ENCODE measurements around the gene CDC25A.

CDC25A gene

DNA sequence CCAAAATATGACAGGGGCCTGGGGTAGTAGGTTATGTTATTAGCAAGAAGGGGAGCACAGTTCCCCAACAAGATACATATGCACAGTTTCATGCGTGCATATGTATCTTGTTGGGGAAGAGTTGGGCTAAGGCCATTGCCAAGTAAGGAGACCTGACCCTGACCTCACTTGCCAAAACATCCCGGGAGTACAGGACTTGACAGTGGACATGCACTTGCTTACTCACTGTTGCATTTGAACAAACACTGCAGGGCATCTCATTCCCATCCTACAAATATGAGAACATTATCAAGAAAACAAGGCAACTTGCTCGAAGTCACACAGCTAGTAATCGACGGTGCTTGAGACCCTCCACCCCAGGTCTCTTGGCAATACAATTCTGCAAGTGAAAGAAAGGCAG, 30.3 kb upstream of the CDC25A start:
- H4K5ac ChIP-seq (ENCODE audit: low read length), result no peak overlapping the region
- no peak overlapping the region for H2AK5ac ChIP-seq (ENCODE audit: low read length)
- DNase-seq, result no peak
- no peak overlapping the region for H2BK120ac ChIP-seq (ENCODE audit: low read depth, low read length)
- no peak overlapping the region for H3K56ac ChIP-seq (ENCODE audit: low read length)
- H3K4ac ChIP-seq (ENCODE audit: low read depth, low read length), result no peak overlapping the region
- no peak overlapping the region for H4K8ac ChIP-seq (ENCODE audit: low read depth, low read length)
- no peaks in the 10 kb centered on the region for H3K79me2 ChIP-seq (ENCODE audit: control insufficient read depth, insufficient read depth, low read length)
- H3K27me3 ChIP-seq (ENCODE audit: insufficient read depth, low read length, poor library complexity), result no peaks in the 10 kb centered on the region
- WGBS (ENCODE audit: extremely low coverage, insufficient coverage, low lambda C conversion rate), result no CpG with 5 or more reads among the region's 5 CpGs
- no peaks in the 10 kb centered on the region for H3K36me3 ChIP-seq (ENCODE audit: control insufficient read depth, insufficient read depth, low read length)
- H2BK15ac ChIP-seq (replicated peaks; ENCODE audit: low read depth), result no peak overlapping the region
- no peak overlapping the region for H3K4me3 ChIP-seq (ENCODE audit: low read length)
- H3K79me1 ChIP-seq (ENCODE audit: low read length), result no peaks in the 10 kb centered on the region
- no peak overlapping the region for H3K9ac ChIP-seq (ENCODE audit: low read length)
- no peak overlapping the region for H3K27ac ChIP-seq (ENCODE audit: low read depth, low read length)
- H3K4me2 ChIP-seq (ENCODE audit: low read length), result no peak overlapping the region
- no peak overlapping the region for H3K23ac ChIP-seq (ENCODE audit: low read length)
- H3K18ac ChIP-seq (ENCODE audit: low read length), result no peak overlapping the region
- no peak overlapping the region for H2BK5ac ChIP-seq (ENCODE audit: low read length)
- H3K4me1 ChIP-seq (ENCODE audit: control insufficient read depth, low read depth, low read length), result no peaks in the 10 kb centered on the region

DNA sequence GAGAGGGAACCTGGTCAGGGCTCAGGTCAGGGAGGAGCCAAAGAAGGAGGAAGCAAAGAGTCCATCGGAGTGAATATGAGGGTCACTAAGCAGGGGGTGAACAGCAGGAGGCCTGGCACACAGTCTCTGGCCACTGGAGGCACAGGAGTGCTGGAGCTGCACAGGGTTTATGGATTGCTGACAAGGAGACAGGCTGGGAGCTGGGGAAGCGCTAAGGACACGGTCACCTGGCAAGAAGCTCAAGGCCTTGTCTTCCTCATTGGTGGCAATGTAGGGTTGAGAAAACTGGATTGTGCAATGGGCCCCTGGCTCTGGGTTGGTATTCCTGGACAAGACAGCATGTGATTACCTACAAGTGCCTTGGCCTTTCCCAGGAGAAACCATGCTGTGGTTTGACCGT, 29.2 kb upstream of the CDC25A start:
- H3K4ac ChIP-seq (ENCODE audit: low read depth, low read length), result no peak overlapping the region
- H3K79me1 ChIP-seq (ENCODE audit: low read length), result no peaks in the 10 kb centered on the region
- no peak overlapping the region for H2BK120ac ChIP-seq (ENCODE audit: low read depth, low read length)
- no peaks in the 10 kb centered on the region for H3K27me3 ChIP-seq (ENCODE audit: insufficient read depth, low read length, poor library complexity)
- WGBS (ENCODE audit: extremely low coverage, insufficient coverage, low lambda C conversion rate), result no CpG with 5 or more reads among the region's 4 CpGs
- no peak overlapping the region for H2AK5ac ChIP-seq (ENCODE audit: low read length)
- H3K27ac ChIP-seq (ENCODE audit: low read depth, low read length), result no peak overlapping the region
- no peak overlapping the region for H2BK5ac ChIP-seq (ENCODE audit: low read length)
- H4K8ac ChIP-seq (ENCODE audit: low read depth, low read length), result no peak overlapping the region
- no peaks in the 10 kb centered on the region for H3K36me3 ChIP-seq (ENCODE audit: control insufficient read depth, insufficient read depth, low read length)
- no peak overlapping the region for H3K18ac ChIP-seq (ENCODE audit: low read length)
- no peak overlapping the region for H3K23ac ChIP-seq (ENCODE audit: low read length)
- no peak overlapping the region for H3K9ac ChIP-seq (ENCODE audit: low read length)
- H3K4me2 ChIP-seq (ENCODE audit: low read length), result no peak overlapping the region
- no peak for DNase-seq
- no peak overlapping the region for H3K4me3 ChIP-seq (ENCODE audit: low read length)
- H3K56ac ChIP-seq (ENCODE audit: low read length), result no peak overlapping the region
- H2BK15ac ChIP-seq (replicated peaks; ENCODE audit: low read depth), result no peak overlapping the region
- H4K5ac ChIP-seq (ENCODE audit: low read length), result no peak overlapping the region
- no peaks in the 10 kb centered on the region for H3K4me1 ChIP-seq (ENCODE audit: control insufficient read depth, low read depth, low read length)
- no peaks in the 10 kb centered on the region for H3K79me2 ChIP-seq (ENCODE audit: control insufficient read depth, insufficient read depth, low read length)

DNA sequence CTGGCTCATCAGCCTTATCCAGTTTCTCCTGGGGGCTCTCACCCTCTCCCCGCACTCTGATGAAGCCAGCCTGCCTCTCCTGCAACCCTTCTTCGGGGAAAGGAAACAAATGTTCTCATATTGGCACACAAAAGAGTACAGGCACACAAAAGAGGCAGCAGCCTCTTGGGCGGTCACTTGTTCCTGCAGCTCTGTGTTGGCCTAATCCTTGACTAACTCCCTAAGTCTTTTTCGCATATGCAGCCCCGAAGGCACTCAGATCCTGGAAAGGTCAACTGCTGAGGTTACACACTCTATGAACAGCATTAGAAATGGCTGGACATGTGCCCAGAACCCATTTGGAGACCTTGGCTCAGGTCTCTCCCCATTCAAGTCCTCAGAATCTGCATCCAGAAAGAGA, 27.7 kb upstream of the CDC25A start:
- Histone ChIP-seq H3K27me3 (ENCODE audit: insufficient read depth, low read length, poor library complexity) (no peaks in the 10 kb centered on the region), H3K4me2 (ENCODE audit: low read length) (no peak overlapping the region), H3K79me2 (ENCODE audit: control insufficient read depth, insufficient read depth, low read length) (no peaks in the 10 kb centered on the region), H2BK15ac (replicated peaks; ENCODE audit: low read depth) (no peak overlapping the region), H3K27ac (ENCODE audit: low read depth, low read length) (no peak overlapping the region), H3K56ac (ENCODE audit: low read length) (no peak overlapping the region), H3K18ac (ENCODE audit: low read length) (no peak overlapping the region), H2AK5ac (ENCODE audit: low read length) (no peak overlapping the region), H4K8ac (ENCODE audit: low read depth, low read length) (no peak overlapping the region), H3K4me3 (ENCODE audit: low read length) (no peak overlapping the region), H2BK120ac (ENCODE audit: low read depth, low read length) (no peak overlapping the region), H3K4ac (ENCODE audit: low read depth, low read length) (no peak overlapping the region), H3K9ac (ENCODE audit: low read length) (no peak overlapping the region), H3K4me1 (ENCODE audit: control insufficient read depth, low read depth, low read length) (no peaks in the 10 kb centered on the region), H3K23ac (ENCODE audit: low read length) (no peak overlapping the region), H3K79me1 (ENCODE audit: low read length) (no peaks in the 10 kb centered on the region), H2BK5ac (ENCODE audit: low read length) (no peak overlapping the region), H4K5ac (ENCODE audit: low read length) (no peak overlapping the region), H3K36me3 (ENCODE audit: control insufficient read depth, insufficient read depth, low read length) (no peaks in the 10 kb centered on the region)
- no CpG with 5 or more reads among the region's 5 CpGs for WGBS (ENCODE audit: extremely low coverage, insufficient coverage, low lambda C conversion rate)
- DNase-seq, result no peak

DNA sequence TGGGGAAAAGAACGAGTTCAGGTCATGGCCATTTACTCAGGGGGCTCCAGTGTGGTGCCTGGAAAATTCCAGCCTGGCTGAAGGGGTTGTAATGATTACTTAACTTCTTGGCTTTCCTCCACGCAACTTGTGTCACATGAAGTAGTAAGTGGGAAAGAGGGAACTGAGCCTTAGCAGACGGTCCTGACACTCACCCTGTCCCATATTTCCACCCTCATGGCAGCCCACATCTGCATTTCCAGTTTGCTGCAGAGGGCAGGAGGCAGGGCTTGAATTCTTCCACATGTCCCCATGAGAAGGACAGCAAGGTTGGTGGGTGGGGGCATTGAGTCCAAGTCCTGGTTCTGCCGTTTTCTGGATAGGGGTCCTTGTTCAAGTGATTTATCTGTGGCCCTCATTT, 27.2 kb upstream of the CDC25A start:
- no peak overlapping the region for H2BK5ac ChIP-seq (ENCODE audit: low read length)
- no peak overlapping the region for H2BK120ac ChIP-seq (ENCODE audit: low read depth, low read length)
- no peak overlapping the region for H3K9ac ChIP-seq (ENCODE audit: low read length)
- DNase-seq, result no peak
- H3K18ac ChIP-seq (ENCODE audit: low read length), result no peak overlapping the region
- H3K79me1 ChIP-seq (ENCODE audit: low read length), result no peaks in the 10 kb centered on the region
- no peak overlapping the region for H4K5ac ChIP-seq (ENCODE audit: low read length)
- no peak overlapping the region for H3K27ac ChIP-seq (ENCODE audit: low read depth, low read length)
- no CpG with 5 or more reads among the region's 4 CpGs for WGBS (ENCODE audit: extremely low coverage, insufficient coverage, low lambda C conversion rate)
- no peak overlapping the region for H4K8ac ChIP-seq (ENCODE audit: low read depth, low read length)
- H3K56ac ChIP-seq (ENCODE audit: low read length), result no peak overlapping the region
- no peaks in the 10 kb centered on the region for H3K4me1 ChIP-seq (ENCODE audit: control insufficient read depth, low read depth, low read length)
- no peak overlapping the region for H3K4ac ChIP-seq (ENCODE audit: low read depth, low read length)
- H2BK15ac ChIP-seq (replicated peaks; ENCODE audit: low read depth), result no peak overlapping the region
- no peaks in the 10 kb centered on the region for H3K36me3 ChIP-seq (ENCODE audit: control insufficient read depth, insufficient read depth, low read length)
- no peaks in the 10 kb centered on the region for H3K79me2 ChIP-seq (ENCODE audit: control insufficient read depth, insufficient read depth, low read length)
- no peak overlapping the region for H2AK5ac ChIP-seq (ENCODE audit: low read length)
- H3K27me3 ChIP-seq (ENCODE audit: insufficient read depth, low read length, poor library complexity), result no peaks in the 10 kb centered on the region
- H3K4me3 ChIP-seq (ENCODE audit: low read length), result no peak overlapping the region
- no peak overlapping the region for H3K4me2 ChIP-seq (ENCODE audit: low read length)
- no peak overlapping the region for H3K23ac ChIP-seq (ENCODE audit: low read length)

DNA sequence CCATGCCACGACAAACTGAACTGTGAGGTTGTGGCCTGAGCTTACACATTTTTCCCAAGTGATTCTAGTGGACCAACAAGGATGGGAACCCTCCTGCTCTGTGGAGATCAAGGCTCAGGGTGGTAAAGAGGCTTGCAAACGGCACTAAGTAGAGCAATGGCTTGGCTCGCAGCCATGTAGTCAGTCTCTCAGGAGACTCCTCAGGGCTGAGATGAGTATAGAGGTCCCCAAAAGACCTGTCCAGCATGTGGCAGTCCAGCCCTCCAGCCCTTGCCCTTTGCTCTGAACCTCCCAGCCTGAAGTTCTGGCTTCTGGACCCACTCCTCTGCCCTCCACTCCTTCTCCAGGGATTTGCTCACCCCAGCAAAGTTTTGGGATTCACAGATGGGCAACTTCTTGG, 26.8 kb upstream of the CDC25A start:
- H2BK5ac ChIP-seq (ENCODE audit: low read length), result no peak overlapping the region
- no peak overlapping the region for H3K4ac ChIP-seq (ENCODE audit: low read depth, low read length)
- H3K36me3 ChIP-seq (ENCODE audit: control insufficient read depth, insufficient read depth, low read length), result no peaks in the 10 kb centered on the region
- H2AK5ac ChIP-seq (ENCODE audit: low read length), result no peak overlapping the region
- no peak overlapping the region for H3K4me3 ChIP-seq (ENCODE audit: low read length)
- no peaks in the 10 kb centered on the region for H3K79me2 ChIP-seq (ENCODE audit: control insufficient read depth, insufficient read depth, low read length)
- no peak overlapping the region for H3K23ac ChIP-seq (ENCODE audit: low read length)
- no peaks in the 10 kb centered on the region for H3K27me3 ChIP-seq (ENCODE audit: insufficient read depth, low read length, poor library complexity)
- H3K4me1 ChIP-seq (ENCODE audit: control insufficient read depth, low read depth, low read length), result no peaks in the 10 kb centered on the region
- no peak for DNase-seq
- H4K5ac ChIP-seq (ENCODE audit: low read length), result no peak overlapping the region
- H2BK120ac ChIP-seq (ENCODE audit: low read depth, low read length), result no peak overlapping the region
- H3K4me2 ChIP-seq (ENCODE audit: low read length), result no peak overlapping the region
- H3K18ac ChIP-seq (ENCODE audit: low read length), result no peak overlapping the region
- H4K8ac ChIP-seq (ENCODE audit: low read depth, low read length), result no peak overlapping the region
- H3K9ac ChIP-seq (ENCODE audit: low read length), result no peak overlapping the region
- H3K27ac ChIP-seq (ENCODE audit: low read depth, low read length), result no peak overlapping the region
- no CpG with 5 or more reads among the region's 3 CpGs for WGBS (ENCODE audit: extremely low coverage, insufficient coverage, low lambda C conversion rate)
- no peaks in the 10 kb centered on the region for H3K79me1 ChIP-seq (ENCODE audit: low read length)
- H3K56ac ChIP-seq (ENCODE audit: low read length), result no peak overlapping the region
- H2BK15ac ChIP-seq (replicated peaks; ENCODE audit: low read depth), result no peak overlapping the region

DNA sequence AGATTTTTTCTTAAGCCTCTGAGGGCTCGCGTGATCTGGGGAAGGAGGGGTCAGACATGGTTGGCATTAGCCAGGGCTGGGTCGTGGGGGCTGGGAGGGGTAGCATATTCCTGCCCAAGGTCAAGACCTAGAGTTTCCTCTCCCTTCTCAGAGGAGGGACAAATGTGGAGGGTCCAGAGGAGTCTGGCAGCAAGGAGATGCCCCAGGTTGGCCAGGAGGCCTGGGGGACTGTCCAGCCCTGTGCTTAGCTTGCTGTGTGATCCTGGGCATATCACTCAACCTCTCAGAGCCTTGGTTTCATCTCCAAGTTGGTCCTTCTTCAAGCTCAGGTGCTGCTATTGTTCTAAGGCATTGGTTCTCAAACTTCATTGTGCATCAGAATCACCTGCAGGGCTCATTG, 26.0 kb upstream of the CDC25A start:
- Histone ChIP-seq H3K18ac (ENCODE audit: low read length) (no peak overlapping the region), H4K8ac (ENCODE audit: low read depth, low read length) (no peak overlapping the region), H3K56ac (ENCODE audit: low read length) (no peak overlapping the region), H3K23ac (ENCODE audit: low read length) (no peak overlapping the region), H3K27ac (ENCODE audit: low read depth, low read length) (no peak overlapping the region), H3K27me3 (ENCODE audit: insufficient read depth, low read length, poor library complexity) (no peaks in the 10 kb centered on the region), H3K4ac (ENCODE audit: low read depth, low read length) (no peak overlapping the region), H3K9ac (ENCODE audit: low read length) (no peak overlapping the region), H2AK5ac (ENCODE audit: low read length) (no peak overlapping the region), H3K4me1 (ENCODE audit: control insufficient read depth, low read depth, low read length) (no peaks in the 10 kb centered on the region), H3K79me1 (ENCODE audit: low read length) (no peaks in the 10 kb centered on the region), H2BK120ac (ENCODE audit: low read depth, low read length) (no peak overlapping the region), H3K4me3 (ENCODE audit: low read length) (no peak overlapping the region), H3K36me3 (ENCODE audit: control insufficient read depth, insufficient read depth, low read length) (no peaks in the 10 kb centered on the region), H3K79me2 (ENCODE audit: control insufficient read depth, insufficient read depth, low read length) (no peaks in the 10 kb centered on the region), H4K5ac (ENCODE audit: low read length) (no peak overlapping the region), H3K4me2 (ENCODE audit: low read length) (no peak overlapping the region), H2BK5ac (ENCODE audit: low read length) (no peak overlapping the region), H2BK15ac (replicated peaks; ENCODE audit: low read depth) (no peak overlapping the region)
- DNase-seq, result no peak
- no CpG with 5 or more reads among the region's 3 CpGs for WGBS (ENCODE audit: extremely low coverage, insufficient coverage, low lambda C conversion rate)
